OCI-LY3 (cell line): ENCODE measurements around the gene PARD3B.

Source experiments
- EZH2phosphoT487 ChIP-seq: fragments of 200-600 bp; shearing (Covaris generic); IDR thresholded peaks from 2 replicates; pipeline ENCODE4 v1.6.1; 2018; ENCODE audit warnings: antibody characterized with exemption, mixed run types, low read depth
- TF ChIP-seq, protein P1 (sequence below): fragments of 200-600, 300-600 bp; sonication (generic); IDR thresholded peaks from 2 replicates; pipeline ENCODE4 v1.5.1; 2014; ENCODE audit warnings: antibody characterized with exemption, low read length, low read depth

DNA sequence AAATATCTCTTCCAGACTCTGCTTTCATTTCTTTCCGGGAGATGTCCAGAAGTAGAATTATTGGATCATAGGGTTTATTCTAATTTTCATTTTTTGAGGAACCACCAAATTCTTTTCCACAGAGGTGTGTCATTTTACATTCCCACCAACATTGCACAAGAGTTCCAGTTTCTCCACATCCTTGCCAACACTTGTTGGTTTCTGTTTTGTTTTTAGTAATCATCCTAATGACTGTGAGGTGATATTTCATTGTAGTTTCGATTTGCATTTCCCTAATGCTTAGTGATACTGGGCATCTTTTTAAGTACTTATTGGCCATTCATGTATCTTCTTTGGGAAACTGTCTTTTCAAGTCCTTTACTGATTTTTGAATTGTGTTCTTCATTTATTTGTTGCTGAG lies 513.1 kb downstream of the PARD3B start:
- TF ChIP-seq, protein P1, sequence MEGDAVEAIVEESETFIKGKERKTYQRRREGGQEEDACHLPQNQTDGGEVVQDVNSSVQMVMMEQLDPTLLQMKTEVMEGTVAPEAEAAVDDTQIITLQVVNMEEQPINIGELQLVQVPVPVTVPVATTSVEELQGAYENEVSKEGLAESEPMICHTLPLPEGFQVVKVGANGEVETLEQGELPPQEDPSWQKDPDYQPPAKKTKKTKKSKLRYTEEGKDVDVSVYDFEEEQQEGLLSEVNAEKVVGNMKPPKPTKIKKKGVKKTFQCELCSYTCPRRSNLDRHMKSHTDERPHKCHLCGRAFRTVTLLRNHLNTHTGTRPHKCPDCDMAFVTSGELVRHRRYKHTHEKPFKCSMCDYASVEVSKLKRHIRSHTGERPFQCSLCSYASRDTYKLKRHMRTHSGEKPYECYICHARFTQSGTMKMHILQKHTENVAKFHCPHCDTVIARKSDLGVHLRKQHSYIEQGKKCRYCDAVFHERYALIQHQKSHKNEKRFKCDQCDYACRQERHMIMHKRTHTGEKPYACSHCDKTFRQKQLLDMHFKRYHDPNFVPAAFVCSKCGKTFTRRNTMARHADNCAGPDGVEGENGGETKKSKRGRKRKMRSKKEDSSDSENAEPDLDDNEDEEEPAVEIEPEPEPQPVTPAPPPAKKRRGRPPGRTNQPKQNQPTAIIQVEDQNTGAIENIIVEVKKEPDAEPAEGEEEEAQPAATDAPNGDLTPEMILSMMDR = no peak
- no peak for TF ChIP-seq EZH2phosphoT487
